ENCODE measurements around the gene PTGDS.

DNA sequence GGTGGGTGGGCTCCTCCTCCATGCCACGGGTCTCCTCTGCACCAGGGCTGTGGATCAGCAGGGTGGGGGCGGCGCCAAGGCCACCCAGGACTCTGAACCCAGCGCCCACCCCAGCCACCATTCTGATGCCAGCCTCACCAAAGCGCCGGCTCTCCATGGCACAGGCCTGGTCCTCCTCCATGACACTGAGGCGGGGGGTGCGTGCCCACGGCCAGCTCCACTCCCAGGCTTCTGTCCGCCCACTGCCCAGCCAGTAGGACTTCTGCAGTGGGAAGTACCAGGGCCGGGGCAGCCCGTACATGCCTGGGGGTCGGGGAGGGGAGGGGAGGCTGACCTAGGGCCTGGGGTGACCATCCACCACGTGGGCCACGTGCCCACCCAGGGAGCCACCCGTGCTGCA is 39.1 kb downstream of the PTGDS start:
- TF ChIP-seq, protein P1, sequence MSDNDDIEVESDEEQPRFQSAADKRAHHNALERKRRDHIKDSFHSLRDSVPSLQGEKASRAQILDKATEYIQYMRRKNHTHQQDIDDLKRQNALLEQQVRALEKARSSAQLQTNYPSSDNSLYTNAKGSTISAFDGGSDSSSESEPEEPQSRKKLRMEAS (IDR thresholded peaks at IDR 0.05), result no peak
- TF ChIP-seq RAD21 (IDR thresholded peaks at IDR 0.05; ENCODE audit: low read depth) (no peak), FOXM1 (IDR thresholded peaks at IDR 0.05; ENCODE audit: borderline replicate concordance, low read depth) (no peak), TAF1 (IDR thresholded peaks at IDR 0.05; ENCODE audit: low read depth) (no peak), EGR1 (IDR thresholded peaks at IDR 0.05) (no peak), EP300 (IDR thresholded peaks at IDR 0.05; ENCODE audit: borderline replicate concordance) (no peak), CEBPB (IDR thresholded peaks at IDR 0.05) (no peak), YY1 (IDR thresholded peaks at IDR 0.05; ENCODE audit: low read depth) (no peak), TEAD4 (IDR thresholded peaks at IDR 0.05) (no peak), NFIC (IDR thresholded peaks at IDR 0.05) (no peak)
- TF ChIP-seq, protein P2, sequence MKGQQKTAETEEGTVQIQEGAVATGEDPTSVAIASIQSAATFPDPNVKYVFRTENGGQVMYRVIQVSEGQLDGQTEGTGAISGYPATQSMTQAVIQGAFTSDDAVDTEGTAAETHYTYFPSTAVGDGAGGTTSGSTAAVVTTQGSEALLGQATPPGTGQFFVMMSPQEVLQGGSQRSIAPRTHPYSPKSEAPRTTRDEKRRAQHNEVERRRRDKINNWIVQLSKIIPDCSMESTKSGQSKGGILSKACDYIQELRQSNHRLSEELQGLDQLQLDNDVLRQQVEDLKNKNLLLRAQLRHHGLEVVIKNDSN (IDR thresholded peaks at IDR 0.05), result no peak
- TF ChIP-seq, protein P3, sequence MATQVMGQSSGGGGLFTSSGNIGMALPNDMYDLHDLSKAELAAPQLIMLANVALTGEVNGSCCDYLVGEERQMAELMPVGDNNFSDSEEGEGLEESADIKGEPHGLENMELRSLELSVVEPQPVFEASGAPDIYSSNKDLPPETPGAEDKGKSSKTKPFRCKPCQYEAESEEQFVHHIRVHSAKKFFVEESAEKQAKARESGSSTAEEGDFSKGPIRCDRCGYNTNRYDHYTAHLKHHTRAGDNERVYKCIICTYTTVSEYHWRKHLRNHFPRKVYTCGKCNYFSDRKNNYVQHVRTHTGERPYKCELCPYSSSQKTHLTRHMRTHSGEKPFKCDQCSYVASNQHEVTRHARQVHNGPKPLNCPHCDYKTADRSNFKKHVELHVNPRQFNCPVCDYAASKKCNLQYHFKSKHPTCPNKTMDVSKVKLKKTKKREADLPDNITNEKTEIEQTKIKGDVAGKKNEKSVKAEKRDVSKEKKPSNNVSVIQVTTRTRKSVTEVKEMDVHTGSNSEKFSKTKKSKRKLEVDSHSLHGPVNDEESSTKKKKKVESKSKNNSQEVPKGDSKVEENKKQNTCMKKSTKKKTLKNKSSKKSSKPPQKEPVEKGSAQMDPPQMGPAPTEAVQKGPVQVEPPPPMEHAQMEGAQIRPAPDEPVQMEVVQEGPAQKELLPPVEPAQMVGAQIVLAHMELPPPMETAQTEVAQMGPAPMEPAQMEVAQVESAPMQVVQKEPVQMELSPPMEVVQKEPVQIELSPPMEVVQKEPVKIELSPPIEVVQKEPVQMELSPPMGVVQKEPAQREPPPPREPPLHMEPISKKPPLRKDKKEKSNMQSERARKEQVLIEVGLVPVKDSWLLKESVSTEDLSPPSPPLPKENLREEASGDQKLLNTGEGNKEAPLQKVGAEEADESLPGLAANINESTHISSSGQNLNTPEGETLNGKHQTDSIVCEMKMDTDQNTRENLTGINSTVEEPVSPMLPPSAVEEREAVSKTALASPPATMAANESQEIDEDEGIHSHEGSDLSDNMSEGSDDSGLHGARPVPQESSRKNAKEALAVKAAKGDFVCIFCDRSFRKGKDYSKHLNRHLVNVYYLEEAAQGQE (IDR thresholded peaks at IDR 0.05; ENCODE audit: low read depth), result no peak
